Stimulated activated CD8-positive, alpha-beta memory T cell treated with anti-CD3 and anti-CD28 coated beads, Interleukin-12 subunit alpha, Interleukin-12 subunit beta, amount 100 ng/mL, for 24 hours (primary cell): ENCODE data around the gene SH3BP5.

ENCODE experiments used
- DNase-seq: peaks from one replicate; pipeline ENCODE4 v3.0.0-alpha.2; 2020; ENCODE audit errors: extremely low read depth

Gene SH3BP5

GRCh38 chr3:15347063-15347736, 14.8 kb upstream of the SH3BP5 start:
- no peak for DNase-seq

GRCh38 chr3:15346516-15346915, 14.1 kb upstream of the SH3BP5 start:
- no peak for DNase-seq

- no peak for DNase-seq
These were observed 13.3 kb upstream of the SH3BP5 start for GRCh38 chr3:15345608-15346137.

GRCh38 chr3:15345066-15345607, 12.8 kb upstream of the SH3BP5 start:
- no peak for DNase-seq

- no peak for DNase-seq
These were observed 10.6 kb upstream of the SH3BP5 start for GRCh38 chr3:15342945-15343344.

GRCh38 chr3:15342246-15342645, 9.9 kb upstream of the SH3BP5 start:
- DNase-seq: no peak

GRCh38 chr3:15341030-15341726, 8.8 kb upstream of the SH3BP5 start:
- no peak for DNase-seq

GRCh38 chr3:15339786-15340215, 7.4 kb upstream of the SH3BP5 start:
- DNase-seq: no peak

- no peak for DNase-seq
These were observed 6.6 kb upstream of the SH3BP5 start for GRCh38 chr3:15339001-15339400.

GRCh38 chr3:15337963-15338362, 5.6 kb upstream of the SH3BP5 start:
- no peak for DNase-seq

GRCh38 chr3:15336057-15336456, 3.7 kb upstream of the SH3BP5 start:
- DNase-seq: no peak

- DNase-seq: no peak
These were observed 1.5 kb upstream of the SH3BP5 start for GRCh38 chr3:15333956-15334263.

GRCh38 chr3:15333099-15333955, 941 bp upstream of the SH3BP5 start:
- no peak for DNase-seq

- DNase-seq: no peak
These were observed 581 bp downstream of the SH3BP5 start for GRCh38 chr3:15331606-15332404.

GRCh38 chr3:15331072-15331605, 1.2 kb downstream of the SH3BP5 start:
- DNase-seq: no peak

GRCh38 chr3:15330031-15330596, 2.3 kb downstream of the SH3BP5 start:
- DNase-seq: no peak

GRCh38 chr3:15329046-15330005, 3.1 kb downstream of the SH3BP5 start:
- DNase-seq: no peak

GRCh38 chr3:15327941-15328340, 4.4 kb downstream of the SH3BP5 start:
- DNase-seq: no peak

- no peak for DNase-seq
These were observed 5.7 kb downstream of the SH3BP5 start for GRCh38 chr3:15326673-15327072.

GRCh38 chr3:15326037-15326436, 6.3 kb downstream of the SH3BP5 start:
- no peak for DNase-seq
